SHP77 (cell line): ENCODE data around the gene TLCD5.

Experiments
- DNase-seq, 2 experiments: peaks; one replicate each; lab custom pipeline; 2025; lab: John Stamatoyannopoulos, UW

The TLCD5 gene

GRCh38 chr11:120337355-120338106 is 12.4 kb downstream of the TLCD5 start:
- DNase-seq: peak in 1 of 2 experiments; percentile 19

GRCh38 chr11:120338107-120338933 is 13.2 kb downstream of the TLCD5 start:
- DNase-seq: no peak

DNA sequence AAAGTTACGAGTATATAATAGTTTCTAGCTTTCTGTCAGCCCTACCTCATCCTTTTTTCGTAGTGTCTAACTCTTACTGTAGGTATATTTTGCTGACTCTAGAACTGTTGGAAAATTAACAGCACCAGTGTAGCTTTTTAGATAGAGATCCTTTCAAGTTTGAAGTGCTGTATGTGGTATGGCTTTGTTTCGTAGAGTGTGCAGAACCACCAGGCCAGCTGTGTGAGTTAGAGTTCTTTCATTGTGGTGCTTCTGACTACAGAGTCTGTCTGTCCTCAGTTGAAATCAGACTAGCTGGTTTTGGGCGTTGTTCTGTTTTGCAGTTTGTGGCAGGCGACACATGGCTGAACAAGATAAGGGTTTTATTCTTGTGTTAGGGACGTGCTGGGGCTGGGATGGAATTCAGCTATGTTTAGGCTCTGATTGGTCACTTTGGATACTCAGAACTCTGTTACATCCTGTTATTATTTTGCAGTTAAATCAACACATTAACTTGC is 14.3 kb downstream of the TLCD5 start:
- DNase-seq: no peak

DNA sequence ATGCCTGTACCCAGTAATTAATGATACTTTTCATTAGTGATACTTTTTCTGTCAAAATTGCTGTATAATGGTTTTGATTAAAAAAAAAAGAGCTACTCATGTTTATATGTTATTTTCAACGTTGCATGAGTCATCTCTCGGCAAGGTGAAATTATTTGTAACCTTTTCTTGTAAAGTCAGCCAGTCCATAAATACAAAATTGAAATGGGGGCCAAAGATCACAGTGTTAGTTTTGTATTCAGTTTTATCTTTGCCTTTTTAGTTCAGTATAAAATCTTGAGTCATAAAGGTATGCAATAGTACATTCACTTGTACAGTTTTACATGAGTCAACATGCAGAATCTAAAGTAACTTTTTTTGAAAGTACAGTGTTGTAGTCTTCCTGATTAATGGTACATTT is 15.4 kb downstream of the TLCD5 start:
- no peak for DNase-seq

GRCh38 chr11:120342226-120342625 is 17.1 kb downstream of the TLCD5 start:
- no peak for DNase-seq

- DNase-seq: no peak
These were observed 17.6 kb downstream of the TLCD5 start for GRCh38 chr11:120342678-120343077.

- no peak for DNase-seq
These were observed 18.3 kb downstream of the TLCD5 start for GRCh38 chr11:120343429-120343828.

DNA sequence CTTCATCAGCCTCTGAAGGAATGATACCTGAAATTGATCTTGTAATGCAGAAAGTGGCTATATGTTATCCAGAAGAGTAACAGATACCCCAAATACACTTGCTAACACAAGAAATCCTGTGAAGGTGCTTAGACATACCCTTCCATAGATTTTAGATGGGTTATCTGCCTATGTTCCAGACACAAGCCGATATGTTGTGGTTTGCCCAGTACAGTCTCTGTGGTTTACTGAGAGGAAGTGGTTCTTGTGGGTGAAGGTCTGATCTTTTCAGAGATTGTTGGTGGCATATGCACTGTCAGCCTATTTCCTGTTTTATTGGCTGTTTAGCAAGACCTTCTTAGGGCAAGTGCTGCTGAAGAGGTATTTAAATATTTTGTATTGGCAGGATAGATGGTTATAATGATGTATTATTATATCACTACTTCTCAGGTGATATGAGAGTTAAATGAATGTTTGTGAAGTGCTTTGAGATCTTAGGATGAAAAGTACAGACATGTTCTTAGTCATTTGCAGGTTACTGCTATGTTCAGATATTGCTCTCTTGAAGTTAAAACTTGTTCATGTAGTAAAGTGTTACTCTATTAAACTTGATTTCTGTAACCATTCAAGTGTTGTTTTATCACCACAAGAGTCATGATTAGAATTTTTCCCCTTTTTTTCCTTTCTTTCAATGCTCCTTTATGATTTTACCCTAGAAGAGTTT is 19.4 kb downstream of the TLCD5 start:
- no peak for DNase-seq

GRCh38 chr11:120346233-120346632 is 21.1 kb downstream of the TLCD5 start:
- no peak for DNase-seq

GRCh38 chr11:120350637-120351036 is 25.5 kb downstream of the TLCD5 start:
- DNase-seq: no peak

DNA sequence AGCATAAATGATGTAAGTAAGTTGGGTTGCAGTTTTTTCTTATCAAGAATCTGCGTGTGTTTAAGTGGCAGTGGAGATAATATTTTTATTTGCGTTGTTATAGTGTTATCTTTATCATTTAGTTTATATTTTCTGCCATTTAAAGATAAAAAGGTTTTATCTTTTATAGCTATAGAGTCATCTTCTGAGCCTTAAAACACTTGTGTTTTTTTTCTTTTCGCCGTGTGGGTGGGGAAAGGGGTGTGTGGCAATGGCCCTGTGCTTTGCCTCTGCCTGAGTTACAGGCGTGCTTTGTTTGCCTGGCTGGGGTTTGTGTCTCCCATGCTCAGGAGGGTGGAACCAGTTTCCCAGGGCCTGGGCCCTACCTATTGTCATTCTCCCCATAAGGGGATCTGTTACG is 27.3 kb downstream of the TLCD5 start:
- DNase-seq: no peak

GRCh38 chr11:120354068-120354467 is 29.0 kb downstream of the TLCD5 start:
- no peak for DNase-seq

- no peak for DNase-seq
These were observed 29.7 kb downstream of the TLCD5 start for GRCh38 chr11:120354779-120355178.

DNA sequence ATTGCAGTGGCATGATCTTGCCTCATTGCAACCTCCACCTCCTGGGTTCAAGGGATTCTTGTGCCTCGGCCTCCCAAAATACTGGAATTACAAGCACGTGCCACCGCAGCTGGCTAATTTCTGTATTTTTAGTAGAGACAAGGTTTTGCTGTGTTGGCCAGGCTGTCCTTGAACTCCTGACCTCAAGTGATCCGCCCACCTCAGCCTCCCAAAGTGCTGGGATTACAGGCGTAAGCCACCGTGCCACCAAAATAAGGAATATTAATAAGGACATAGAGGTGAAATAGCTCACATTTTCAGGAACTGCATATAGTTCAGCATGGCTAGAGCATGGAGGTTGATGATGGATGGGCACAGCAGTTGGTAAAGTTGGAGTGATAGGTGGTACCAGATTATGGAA is 32.5 kb downstream of the TLCD5 start:
- no peak for DNase-seq

GRCh38 chr11:120358729-120359128 is 33.6 kb downstream of the TLCD5 start:
- DNase-seq: no peak

GRCh38 chr11:120363436-120363835 is 38.3 kb downstream of the TLCD5 start:
- no peak for DNase-seq

DNA sequence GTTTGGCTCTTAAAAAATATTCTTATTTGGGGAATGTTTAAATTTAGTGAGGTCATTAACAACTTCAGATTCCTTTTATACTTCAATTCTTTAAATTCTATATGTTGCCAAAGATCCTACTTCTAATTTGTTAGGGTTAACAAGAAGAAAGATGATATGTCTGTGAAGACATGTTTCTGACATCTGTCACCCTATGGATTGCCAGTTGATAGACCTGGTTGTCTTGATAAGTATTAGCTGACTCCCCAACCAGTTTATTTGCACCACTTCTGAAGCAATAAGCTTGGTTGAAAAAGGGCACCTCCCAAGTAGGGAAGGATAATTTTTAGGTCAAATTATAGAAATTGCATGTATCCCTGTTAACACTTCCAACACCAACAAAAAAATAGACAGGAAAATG is 40.4 kb downstream of the TLCD5 start:
- DNase-seq: no peak

GRCh38 chr11:120372296-120372695 is 47.2 kb downstream of the TLCD5 start:
- no peak for DNase-seq

DNA sequence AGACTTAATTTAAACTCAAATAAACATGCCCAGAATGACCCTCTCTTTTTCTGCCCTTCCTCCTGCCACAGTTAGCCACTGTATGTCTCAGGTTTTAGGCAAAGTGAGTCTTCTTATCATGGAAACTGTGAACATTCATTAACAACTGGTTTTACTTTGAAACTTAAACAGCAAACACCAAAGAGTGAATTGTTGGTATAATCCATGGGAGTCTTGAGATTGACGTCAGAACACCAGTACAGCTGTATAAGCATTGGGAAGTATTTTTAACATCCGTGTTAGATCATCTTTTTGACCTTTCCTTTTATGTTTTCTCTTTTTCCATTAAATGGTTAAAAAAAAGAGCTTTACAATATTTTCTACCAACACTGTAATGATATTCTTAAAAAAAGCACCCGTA is 50.0 kb downstream of the TLCD5 start:
- DNase-seq: peak; percentile 38 to 40

GRCh38 chr11:120376547-120377182 is 51.6 kb downstream of the TLCD5 start:
- no peak for DNase-seq

- no peak for DNase-seq
These were observed 53.4 kb downstream of the TLCD5 start for GRCh38 chr11:120378474-120378873.

- no peak for DNase-seq
These were observed 56.3 kb downstream of the TLCD5 start for GRCh38 chr11:120381401-120381800.
